ENCODE data around the gene NEURL1B.

- TF ChIP-seq CTCF (IDR thresholded peaks at IDR 0.05) (no peak), POLR2A (IDR thresholded peaks at IDR 0.05) (no peak)
These were observed 20.6 kb upstream of the NEURL1B start for GRCh38 chr5:172620506-172620905.
